GM12801 (cell line): ENCODE measurements around the gene NFATC3.

ENCODE experiments used
- TF ChIP-seq, protein P1 (sequence below): IDR thresholded peaks from one replicate; pipeline ENCODE4 v1.5.1; 2011; ENCODE audit warnings: control low read depth; ENCODE audit not compliant: insufficient read length; ENCODE audit errors: extremely low read depth

NFATC3 gene

DNA sequence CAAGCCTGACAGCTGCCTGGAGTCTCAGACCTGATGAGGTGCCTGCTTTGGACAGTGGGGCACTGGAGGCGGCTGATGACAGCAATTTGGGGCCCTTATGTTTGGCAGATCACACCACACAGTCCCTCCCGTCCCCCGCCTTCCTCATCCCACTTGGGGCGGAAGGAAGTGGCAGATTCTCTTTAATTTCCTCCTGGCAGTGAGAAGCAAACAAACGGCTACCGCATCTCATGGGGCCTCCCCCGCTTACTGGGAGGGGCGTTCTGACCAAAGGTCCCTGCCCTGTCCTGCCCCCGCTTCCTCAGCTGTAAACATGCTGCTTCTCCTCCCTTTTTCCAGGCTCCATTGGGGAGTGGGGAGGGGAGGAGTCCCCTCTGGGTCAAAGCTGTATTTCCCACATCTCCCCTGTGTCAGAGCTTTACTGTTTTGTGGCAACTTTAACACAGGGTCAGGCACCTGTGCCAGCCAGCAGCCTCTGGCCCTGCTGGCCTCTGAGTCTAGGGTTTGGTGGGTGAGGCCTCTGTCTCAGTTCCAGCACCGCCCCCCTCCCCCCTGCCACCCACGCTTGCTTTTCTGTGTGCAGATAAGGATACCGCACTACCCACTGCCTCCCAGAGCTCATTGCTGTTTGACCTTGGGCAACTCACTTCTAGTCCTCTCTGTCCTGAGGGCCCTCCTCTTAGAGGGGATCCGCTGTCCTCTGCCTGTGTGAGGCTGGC, 5.4 kb upstream of the NFATC3 start:
- TF ChIP-seq, protein P1, sequence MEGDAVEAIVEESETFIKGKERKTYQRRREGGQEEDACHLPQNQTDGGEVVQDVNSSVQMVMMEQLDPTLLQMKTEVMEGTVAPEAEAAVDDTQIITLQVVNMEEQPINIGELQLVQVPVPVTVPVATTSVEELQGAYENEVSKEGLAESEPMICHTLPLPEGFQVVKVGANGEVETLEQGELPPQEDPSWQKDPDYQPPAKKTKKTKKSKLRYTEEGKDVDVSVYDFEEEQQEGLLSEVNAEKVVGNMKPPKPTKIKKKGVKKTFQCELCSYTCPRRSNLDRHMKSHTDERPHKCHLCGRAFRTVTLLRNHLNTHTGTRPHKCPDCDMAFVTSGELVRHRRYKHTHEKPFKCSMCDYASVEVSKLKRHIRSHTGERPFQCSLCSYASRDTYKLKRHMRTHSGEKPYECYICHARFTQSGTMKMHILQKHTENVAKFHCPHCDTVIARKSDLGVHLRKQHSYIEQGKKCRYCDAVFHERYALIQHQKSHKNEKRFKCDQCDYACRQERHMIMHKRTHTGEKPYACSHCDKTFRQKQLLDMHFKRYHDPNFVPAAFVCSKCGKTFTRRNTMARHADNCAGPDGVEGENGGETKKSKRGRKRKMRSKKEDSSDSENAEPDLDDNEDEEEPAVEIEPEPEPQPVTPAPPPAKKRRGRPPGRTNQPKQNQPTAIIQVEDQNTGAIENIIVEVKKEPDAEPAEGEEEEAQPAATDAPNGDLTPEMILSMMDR, result no peak

DNA sequence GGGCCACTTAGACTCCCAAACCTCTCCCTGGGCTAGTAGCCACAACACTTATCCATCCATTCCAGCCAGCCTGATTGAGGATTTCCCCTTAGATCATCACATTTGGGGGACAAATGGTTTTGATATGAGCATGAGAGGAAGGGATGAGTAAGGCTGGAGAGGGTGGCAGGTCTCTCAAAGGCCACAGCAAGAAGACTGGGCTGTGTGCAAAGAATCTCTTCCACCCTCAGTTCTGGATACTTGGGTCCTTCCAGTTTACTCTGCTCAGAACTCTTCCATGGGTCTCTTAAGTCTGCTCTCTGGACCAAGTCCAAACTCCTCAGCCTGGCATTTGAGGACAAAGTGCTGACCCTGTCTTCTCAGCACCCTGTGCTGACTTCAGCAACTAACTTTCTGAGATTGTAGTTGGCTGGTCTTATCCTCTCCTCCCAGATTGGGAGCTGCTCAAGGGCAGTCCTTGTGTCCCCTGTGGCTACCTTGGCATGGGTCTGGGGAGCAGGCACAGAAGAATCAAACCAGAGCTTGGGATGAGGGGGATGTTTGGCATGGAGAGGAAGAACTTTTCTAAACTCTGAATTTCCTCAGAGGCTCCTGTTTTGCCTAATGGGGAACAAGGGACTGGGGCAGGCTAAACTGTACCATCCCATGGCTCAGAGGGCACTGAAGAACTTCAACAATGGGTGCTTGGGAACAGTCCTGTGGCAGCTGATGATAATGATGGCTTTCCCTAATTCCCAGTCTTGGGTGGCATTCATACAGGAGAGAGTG, 3.1 kb upstream of the NFATC3 start:
- TF ChIP-seq, protein P1, result no peak

DNA sequence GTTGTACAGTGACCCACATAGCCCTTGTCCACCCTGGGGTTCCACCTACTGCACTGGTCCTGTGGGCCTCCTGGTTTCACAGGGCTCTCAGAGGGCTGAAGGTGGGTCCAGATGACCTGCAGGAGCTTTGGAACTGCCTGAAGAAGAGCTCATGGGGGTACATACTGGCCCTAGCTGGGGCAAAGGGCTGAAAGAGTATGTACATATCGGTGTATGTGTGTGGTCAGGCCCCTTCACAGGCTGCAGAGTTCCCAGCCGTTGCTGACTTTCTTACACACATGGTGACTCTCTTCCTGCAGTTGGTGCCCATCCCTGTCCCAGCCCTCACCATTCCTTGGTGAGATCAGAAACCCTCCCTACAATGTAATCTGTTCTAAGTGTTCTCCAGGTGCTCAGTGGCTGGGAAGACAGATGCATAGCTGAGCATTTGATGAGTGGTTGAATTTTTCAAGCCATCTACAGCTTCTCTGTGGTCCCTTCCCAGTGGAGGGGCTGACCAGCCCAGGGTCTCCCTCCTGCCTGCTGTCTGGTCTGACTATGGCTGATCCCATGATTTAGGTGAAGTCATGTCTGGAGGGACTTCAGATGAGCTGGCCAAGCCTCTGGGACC, 2.4 kb upstream of the NFATC3 start:
- TF ChIP-seq, protein P1, result no peak

DNA sequence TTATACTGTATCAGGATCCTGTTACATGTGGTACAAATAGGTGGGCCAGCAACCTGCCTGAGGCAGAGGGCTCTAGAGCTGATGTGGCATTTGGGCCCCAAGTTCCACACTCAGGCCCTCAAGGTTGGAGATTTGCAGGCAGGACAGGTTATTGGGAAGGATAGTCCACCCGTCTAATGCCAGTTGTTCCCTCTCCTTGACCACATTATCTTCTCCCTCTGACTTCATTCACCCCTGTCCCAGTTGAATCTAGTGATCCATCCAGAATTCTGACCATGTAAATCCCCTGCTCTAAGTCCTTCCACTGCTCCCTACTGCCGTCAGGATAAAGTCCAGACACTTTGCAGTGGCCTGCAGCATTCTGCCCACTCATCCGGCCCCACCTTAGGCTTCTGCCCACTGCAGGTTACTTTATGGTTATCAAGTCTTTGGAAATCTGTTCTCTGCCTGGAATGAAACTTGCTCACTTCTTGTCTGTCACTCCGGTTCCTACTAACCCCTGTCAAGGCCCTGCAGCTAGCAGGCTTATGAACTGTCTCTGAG, 1.9 kb upstream of the NFATC3 start:
- TF ChIP-seq, protein P1, result no peak

DNA sequence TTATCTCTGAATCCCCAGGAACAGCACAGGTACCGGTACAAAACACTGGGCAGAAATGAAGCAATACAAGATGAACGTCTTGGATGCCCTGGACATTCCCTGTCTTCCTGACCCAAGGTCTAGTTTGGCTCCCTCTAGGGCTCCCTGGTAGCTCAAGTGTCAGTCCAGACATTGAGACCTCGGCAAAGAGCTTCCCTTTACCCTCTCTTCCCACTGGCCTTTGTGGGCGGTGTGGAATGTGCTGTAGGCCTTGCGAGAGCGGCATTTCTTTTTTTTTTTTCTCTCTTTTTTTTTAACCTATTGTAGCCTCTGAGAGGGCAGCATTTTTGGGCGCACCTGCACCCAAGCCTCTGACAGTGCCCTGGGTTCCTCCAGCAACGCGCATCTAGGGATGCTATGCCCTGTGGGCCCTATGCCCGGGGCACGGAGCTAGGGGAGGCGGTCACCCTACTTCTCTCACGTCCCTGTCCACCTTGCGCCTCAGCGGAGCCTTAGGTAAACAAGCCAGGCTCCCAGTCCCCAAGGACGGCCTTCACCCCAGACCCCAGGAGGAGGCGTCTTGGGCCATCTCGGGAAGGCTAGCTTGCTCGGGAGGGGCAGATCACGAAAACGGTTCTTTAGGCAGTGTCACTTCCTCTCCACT, 1.2 kb upstream of the NFATC3 start:
- TF ChIP-seq, protein P1, result no peak

DNA sequence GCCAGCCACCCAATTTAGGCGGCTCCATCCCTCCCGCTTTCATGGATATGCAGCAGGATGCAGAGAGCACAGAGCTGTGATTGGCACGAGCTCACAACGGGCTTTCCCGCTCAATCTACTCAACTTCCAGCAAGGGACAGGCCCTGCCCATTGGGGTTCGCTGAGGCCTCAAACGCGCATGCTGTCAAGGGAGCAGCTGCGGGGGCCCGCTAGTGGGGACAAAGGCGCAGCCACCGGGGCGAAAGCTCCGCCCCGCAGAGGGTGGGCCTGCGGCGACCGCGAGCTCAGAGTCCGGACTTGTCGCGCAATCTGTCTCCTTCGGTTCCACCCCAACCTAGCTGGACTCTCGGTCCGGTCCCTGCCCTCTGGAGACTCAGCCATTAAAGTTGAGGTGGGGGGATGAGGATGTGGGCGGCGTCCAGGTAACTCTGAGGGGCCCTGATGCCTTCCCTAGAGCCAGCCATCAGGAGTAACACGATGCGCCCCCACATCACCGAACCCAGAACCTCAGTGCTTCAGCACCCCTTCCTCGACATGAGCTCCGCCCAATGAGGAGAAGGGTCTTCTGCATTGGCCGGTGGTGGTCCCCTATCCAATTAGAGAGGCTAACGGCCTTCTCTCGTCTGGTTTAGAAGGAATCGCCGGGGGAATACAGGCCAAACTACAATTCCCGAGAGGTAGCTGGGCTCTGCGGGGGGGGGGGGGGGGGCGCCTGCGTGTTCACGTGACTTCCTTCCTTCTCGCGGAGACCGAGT, 489 bp upstream of the NFATC3 start:
- TF ChIP-seq, protein P1, result no peak
